Omental fat pad (tissue), 4 donors: ENCODE results near the gene DBNL. TPM values are rescaled to one million over a fixed set of nuclear protein-coding genes. Genes with fewer than 3 reads are reported as not detected.

Experiments used
- ATAC-seq: fragments of 150-250 bp; one replicate; pipeline ENCODE4 v1.9.1; 2016; ENCODE audit warnings: mild to moderate bottlenecking, moderate library complexity; ENCODE audit not compliant: low FRiP score
- DNase-seq: peaks from one replicate; pipeline ENCODE4 v3.0.0-alpha.2; 2019; ENCODE audit warnings: low spot score
- CTCF ChIP-seq, 3 donors: fragments of 450-650 bp; IDR thresholded peaks; one replicate each; pipeline ENCODE4 v1.5.1; 2016 to 2017; ENCODE audit warnings: antibody characterized with exemption in 3 of 3, mild to moderate bottlenecking in 3 of 3, moderate library complexity in 2 of 3
- total RNA-seq, 4 donors: library from RNA; depleted of rRNA; stranded (reverse); fragments of >200 nt; gene quantifications; one replicate each; pipeline ENCODE4 v1.1.0, GENCODE V29; 2016

The DBNL gene
- total RNA-seq, 4 donors from 2014 or later, result 106 to 160 (median 127) TPM

GRCh38 chr7:44077061-44077460 lies 32.6 kb downstream of the DBNL start:
- TF ChIP-seq CTCF (IDR thresholded peaks at IDR 0.05), result no peak
- ATAC-seq (no peak), DNase-seq (no peak)

- ATAC-seq (no peak), DNase-seq (no peak)
- no peak for TF ChIP-seq CTCF (IDR thresholded peaks at IDR 0.05)
Observed at GRCh38 chr7:44077681-44078091, 33.2 kb downstream of the DBNL start.

GRCh38 chr7:44078521-44078920 lies 34.0 kb downstream of the DBNL start:
- no peak for DNase-seq
- no peak for ATAC-seq
- TF ChIP-seq CTCF (IDR thresholded peaks at IDR 0.05), result no peak

- no peak for TF ChIP-seq CTCF (IDR thresholded peaks at IDR 0.05)
- ATAC-seq (no peak), DNase-seq (no peak)
Observed at GRCh38 chr7:44079331-44080021, 35.0 kb downstream of the DBNL start.

GRCh38 chr7:44080118-44080517 lies 35.6 kb downstream of the DBNL start:
- ATAC-seq (no peak), DNase-seq (no peak)
- TF ChIP-seq CTCF (IDR thresholded peaks at IDR 0.05), result no peak

GRCh38 chr7:44080686-44081265 lies 36.3 kb downstream of the DBNL start:
- ATAC-seq (no peak), DNase-seq (no peak)
- TF ChIP-seq CTCF (IDR thresholded peaks at IDR 0.05), result no peak

- no peak for TF ChIP-seq CTCF (IDR thresholded peaks at IDR 0.05)
- no peak for DNase-seq
- no peak for ATAC-seq
Observed at GRCh38 chr7:44081266-44081748, 36.8 kb downstream of the DBNL start.
